VCaP (cell line): Measurements from ENCODE around the gene UBE2S.
A peak's percentile ranks its signal among the peaks of the same experiment; 100 is the strongest.

Experiments used
- H3K27ac ChIP-seq: fragments of 450-650 bp; 2 replicates; pipeline ENCODE4 v1.5.1; 2017
- TF ChIP-seq, protein P1 (sequence below): fragments of 450-650 bp; conservative IDR thresholded peaks from 2 replicates; pipeline ENCODE4 v1.5.1; 2017; ENCODE audit warnings: mild to moderate bottlenecking, moderate library complexity

Gene UBE2S

DNA sequence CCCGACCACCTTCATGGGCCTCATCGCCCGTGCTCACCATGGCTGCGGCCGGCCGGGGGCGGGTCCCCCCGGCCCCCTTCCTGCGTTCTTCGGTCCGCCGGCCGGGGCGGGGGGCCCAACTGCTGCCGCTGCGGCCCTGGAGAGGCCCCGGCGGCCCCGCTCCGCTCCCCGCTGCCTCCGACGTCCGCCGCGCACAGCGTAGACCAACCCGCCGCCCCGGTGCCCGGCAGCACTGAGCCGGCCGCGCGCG lies at the start of gene UBE2S:
Gene UBE2S (minus strand): TSS at position 239 of the 250 bp plus-strand sequence. CDS start 199 bp downstream, at position 40.
- peak within 1 kb of the TSS; percentile 96 for H3K27ac ChIP-seq

DNA sequence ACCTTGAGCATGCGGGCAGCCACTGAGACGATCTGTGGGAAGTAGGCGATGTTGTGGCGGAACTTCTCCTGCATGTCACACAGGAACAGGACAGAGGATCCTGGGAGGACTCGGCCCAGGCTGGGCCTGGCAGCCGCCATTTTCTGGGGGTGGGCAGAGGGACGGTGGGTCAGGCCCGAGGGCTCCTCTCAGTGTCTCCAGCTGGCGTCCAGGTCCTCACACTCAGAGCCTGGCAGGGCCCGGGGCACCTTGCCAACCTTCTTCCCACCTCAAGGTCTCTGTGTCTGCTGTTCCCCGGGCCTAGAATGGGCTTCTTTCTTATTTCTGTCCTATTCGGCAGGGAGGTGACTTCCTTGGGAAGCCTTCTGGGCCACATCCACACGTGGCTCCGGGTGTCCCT lies 48.8 kb upstream of the UBE2S start:
- TF ChIP-seq, protein P1, sequence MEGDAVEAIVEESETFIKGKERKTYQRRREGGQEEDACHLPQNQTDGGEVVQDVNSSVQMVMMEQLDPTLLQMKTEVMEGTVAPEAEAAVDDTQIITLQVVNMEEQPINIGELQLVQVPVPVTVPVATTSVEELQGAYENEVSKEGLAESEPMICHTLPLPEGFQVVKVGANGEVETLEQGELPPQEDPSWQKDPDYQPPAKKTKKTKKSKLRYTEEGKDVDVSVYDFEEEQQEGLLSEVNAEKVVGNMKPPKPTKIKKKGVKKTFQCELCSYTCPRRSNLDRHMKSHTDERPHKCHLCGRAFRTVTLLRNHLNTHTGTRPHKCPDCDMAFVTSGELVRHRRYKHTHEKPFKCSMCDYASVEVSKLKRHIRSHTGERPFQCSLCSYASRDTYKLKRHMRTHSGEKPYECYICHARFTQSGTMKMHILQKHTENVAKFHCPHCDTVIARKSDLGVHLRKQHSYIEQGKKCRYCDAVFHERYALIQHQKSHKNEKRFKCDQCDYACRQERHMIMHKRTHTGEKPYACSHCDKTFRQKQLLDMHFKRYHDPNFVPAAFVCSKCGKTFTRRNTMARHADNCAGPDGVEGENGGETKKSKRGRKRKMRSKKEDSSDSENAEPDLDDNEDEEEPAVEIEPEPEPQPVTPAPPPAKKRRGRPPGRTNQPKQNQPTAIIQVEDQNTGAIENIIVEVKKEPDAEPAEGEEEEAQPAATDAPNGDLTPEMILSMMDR: no peak
- no peak overlapping the region for H3K27ac ChIP-seq

DNA sequence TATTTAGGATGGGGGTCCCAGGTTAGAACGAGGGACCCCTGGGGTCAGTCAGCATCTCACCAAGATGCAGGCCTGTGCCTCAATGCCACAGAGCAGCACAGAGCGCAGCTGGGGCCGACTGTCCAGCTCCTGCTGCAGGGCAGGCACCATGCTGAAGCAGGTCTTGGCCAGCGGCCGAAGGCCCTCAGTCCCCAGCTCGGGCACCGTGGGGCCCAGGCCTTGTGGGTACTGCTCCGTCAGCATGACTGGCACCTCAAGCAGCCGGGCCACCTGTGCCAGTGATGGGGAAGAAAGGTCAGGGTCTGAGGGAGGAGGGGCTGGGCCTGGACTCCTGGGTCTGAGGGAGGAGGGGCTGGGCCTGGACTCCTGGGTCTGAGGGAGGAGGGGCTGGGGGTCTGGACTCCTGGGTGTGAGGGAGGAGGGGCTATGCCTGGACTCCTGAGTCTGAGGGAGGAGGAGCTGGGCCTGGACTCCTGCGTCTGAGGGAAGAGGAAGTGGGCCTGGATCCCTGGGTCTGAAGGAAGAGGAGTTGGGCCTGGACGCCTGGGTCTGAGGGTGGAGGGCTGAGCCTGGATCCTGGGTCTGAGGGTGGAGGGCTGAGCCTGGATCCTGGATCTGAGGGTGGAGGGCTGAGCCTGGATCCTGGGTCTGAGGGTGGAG lies 48.1 kb upstream of the UBE2S start:
- TF ChIP-seq, protein P1: no peak
- H3K27ac ChIP-seq: no peak overlapping the region

DNA sequence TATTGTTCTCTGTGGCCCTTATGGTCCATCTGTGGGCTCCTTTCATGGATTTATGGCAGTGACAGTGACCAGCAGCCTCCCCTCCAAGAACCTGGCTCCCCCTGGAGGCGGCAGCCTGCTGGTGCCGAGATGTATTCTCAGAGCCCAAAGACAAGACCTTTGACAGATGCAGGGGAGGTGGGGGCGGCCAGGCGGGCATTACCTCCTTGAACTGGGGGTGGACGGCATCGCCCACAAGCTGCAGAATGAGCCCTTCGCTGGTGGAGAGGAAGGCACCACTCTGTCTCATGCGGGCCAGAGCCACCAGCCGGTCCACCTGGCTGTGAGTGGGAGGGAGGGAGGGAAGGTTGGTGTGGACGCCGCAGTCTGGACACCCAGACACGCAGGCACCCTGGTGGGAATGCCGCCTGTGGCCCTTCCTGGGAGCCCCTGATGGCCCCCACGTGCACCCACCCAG lies 47.2 kb upstream of the UBE2S start:
- TF ChIP-seq, protein P1: peak; percentile 88
- H3K27ac ChIP-seq: no peak overlapping the region

DNA sequence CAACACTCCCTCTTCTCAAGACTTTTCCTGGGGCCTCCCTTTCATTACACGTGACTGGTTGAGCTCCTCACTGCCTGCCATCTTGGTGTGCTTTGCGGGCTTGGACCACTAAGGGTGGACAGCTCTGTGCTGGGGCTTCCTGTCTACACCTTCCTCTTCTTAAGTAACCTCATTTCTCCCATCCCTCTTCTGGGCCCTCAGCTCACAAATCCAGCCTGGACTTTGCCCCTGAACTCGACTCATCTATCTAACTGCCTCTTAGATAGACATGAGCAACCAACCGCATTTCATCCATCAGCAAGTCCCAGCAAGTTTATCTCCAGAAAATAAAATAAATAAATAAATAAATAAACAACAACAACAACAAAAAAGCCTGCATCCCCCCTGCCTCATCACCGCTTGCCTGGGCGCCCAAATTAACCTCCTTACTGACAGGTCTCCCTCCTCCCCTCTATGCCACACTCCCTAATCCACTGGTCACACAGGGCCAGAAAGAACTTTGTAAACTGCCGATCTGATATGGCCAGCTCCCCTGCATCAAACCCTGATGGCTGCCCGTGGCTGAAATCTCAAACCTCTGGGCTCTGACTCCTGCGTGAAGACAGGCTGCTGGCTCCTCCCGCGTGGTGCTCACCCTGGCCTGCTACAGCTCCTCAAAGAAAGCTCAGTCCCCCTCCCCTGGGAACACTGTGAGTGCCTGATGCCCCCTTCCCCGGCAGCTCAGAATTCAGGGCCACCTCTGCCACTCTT lies 46.1 kb upstream of the UBE2S start:
- TF ChIP-seq, protein P1: no peak
- H3K27ac ChIP-seq: no peak overlapping the region

DNA sequence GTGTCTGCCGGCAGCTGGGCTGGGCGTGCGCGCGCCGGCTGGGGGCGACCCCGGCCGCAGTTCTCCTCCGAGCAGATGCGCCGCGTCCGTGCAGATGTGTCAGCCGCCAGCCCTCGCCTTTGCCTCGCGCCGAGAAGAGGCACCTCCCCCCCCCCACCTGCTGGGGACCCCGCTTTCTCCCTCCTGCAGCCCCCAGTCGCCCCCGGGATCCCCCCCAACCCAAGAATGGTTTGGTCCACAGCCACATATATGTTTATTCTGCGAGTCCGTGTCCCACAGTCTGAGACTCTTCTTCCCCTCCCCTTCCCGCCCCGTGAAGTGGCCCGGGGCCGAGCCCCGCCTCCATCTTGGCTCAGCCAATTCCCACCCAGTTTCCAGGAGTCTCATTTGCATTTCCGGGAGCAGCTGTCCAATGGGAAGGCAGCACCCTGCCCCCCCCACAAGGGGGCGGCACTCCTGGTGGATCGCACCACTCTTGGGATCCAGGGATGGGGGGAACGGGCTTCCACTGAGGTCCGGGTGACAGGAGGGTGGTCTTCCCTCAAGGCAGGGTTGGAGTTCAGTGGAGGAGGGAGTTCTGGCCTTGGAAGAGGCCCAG lies 45.3 kb upstream of the UBE2S start:
- TF ChIP-seq, protein P1: no peak
- H3K27ac ChIP-seq: no peak overlapping the region

DNA sequence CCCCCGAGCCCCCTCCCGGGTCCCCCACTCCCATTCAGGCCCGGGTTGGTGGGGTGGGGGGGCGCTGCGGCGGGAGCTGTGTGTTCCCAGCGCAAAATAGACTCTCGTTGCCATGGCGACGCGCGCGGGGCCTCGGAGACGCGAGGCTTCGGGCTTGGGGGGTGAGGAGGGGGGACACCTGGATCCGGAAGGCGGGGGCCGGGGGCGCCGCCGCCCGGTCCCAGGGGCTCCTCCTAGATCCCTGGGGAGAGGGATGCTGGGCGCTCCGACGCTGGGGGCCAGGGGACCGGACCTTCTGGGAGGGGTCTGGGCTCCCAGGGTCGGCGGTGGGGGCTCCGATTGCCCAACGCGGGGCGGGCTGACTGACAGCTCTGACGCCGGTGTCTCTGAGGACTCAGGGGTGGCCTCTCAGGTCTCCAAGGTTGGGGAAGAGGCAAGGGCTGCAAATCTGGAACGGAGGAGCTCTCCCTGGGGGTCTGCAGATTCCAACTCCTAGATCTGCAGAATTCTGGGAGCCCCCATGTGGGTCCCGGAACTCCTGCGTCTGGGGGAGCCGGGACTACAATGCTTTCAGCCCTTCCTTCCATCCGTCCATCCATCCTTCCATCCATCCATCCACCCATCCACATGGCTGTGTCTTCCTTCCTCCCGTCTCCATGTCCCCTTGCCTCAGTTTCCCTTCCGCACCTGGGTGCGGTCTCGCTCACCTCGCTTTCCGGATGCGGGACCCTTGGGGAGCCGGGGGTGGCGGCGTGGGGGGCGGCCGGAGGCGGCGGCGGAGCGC lies 44.6 kb upstream of the UBE2S start:
- TF ChIP-seq, protein P1: no peak
- H3K27ac ChIP-seq: no peak overlapping the region
